Spleen (tissue), 7 donors: Measurements from ENCODE around the gene C1QL4.

Experiments used
- POLR2AphosphoS5 ChIP-seq, 3 donors: sonication (generic); formaldehyde crosslinking; IDR thresholded peaks; one replicate each; pipeline ENCODE4 v1.5.1; 2017; ENCODE audit warnings: antibody characterized with exemption in 3 of 3
- TF ChIP-seq, protein P1 (sequence below), 11 experiments: fragments of 200-600 bp in 7 of 11; fragments of 450-650 bp in 4 of 11; sonication (generic) in 4 of 11; IDR thresholded peaks in 8 of 11; conservative IDR thresholded peaks in 3 of 11; 1 replicate in 7 of 11; 2 replicates in 4 of 11; pipeline versions ENCODE4 v1.4.0 to v1.8.0; 2016 to 2021; ENCODE audit warnings: antibody characterized with exemption in 11 of 11, inconsistent platforms in 4 of 11, mild to moderate bottlenecking in 1 of 11
- donor health status: DM: no; HTN: no; CAD: no; lungs with moderate emphysema.
- donor health status: DM: no; HTN: no; CAD: no.
- donor health status: DM: no; HTN: no; CAD: no.

GRCh38 chr12:49331380-49332222 is 5.4 kb downstream of the C1QL4 start:
- TF ChIP-seq, protein P1, sequence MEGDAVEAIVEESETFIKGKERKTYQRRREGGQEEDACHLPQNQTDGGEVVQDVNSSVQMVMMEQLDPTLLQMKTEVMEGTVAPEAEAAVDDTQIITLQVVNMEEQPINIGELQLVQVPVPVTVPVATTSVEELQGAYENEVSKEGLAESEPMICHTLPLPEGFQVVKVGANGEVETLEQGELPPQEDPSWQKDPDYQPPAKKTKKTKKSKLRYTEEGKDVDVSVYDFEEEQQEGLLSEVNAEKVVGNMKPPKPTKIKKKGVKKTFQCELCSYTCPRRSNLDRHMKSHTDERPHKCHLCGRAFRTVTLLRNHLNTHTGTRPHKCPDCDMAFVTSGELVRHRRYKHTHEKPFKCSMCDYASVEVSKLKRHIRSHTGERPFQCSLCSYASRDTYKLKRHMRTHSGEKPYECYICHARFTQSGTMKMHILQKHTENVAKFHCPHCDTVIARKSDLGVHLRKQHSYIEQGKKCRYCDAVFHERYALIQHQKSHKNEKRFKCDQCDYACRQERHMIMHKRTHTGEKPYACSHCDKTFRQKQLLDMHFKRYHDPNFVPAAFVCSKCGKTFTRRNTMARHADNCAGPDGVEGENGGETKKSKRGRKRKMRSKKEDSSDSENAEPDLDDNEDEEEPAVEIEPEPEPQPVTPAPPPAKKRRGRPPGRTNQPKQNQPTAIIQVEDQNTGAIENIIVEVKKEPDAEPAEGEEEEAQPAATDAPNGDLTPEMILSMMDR (IDR thresholded peaks at IDR 0.05 in 8 of 11, conservative IDR thresholded peaks at IDR 0.05 in 3 of 11) = peak in 9 of 11 experiments; percentile 15 to 76 (median 57)
- no peak for TF ChIP-seq POLR2AphosphoS5 (IDR thresholded peaks at IDR 0.05)
